Smooth muscle cell (in vitro differentiated cells): Measurements from ENCODE around the gene PPM1L. TPM values are rescaled to one million over a fixed set of nuclear protein-coding genes. Genes with fewer than 3 reads are reported as not detected.
"Not testable (repeated sequence)": the region's sequence is repeated elsewhere in the genome, so short reads cannot be mapped to it uniquely, and the experiment has no call there.

Source experiments
- DNase-seq: peaks from one replicate; lab custom pipeline; 2025; ENCODE audit not compliant: unreplicated experiment; lab: John Stamatoyannopoulos, UW
- H2AFZ ChIP-seq: fragments of 200-600 bp; sonication (generic); 2 replicates; pipeline ENCODE4 v1.6.0; 2016; ENCODE audit warnings: antibody characterized with exemption, low read depth, mild to moderate bottlenecking
- H3F3A ChIP-seq: fragments of 200-600 bp; sonication (generic); 2 replicates; pipeline ENCODE4 v1.6.0; 2017; ENCODE audit warnings: antibody characterized with exemption, low read depth
- H3K27ac ChIP-seq: fragments of 200-600 bp; sonication (generic); 2 replicates; pipeline ENCODE4 v1.5.1; 2016; ENCODE audit warnings: low read depth, mild to moderate bottlenecking
- H3K27me3 ChIP-seq: fragments of 200-600 bp; sonication (generic); 2 replicates; pipeline ENCODE4 v1.6.1; 2016; ENCODE audit warnings: low read depth, mild to moderate bottlenecking
- H3K36me3 ChIP-seq: fragments of 200-600 bp; sonication (generic); 2 replicates; pipeline ENCODE4 v1.5.1; 2016; ENCODE audit warnings: low read depth
- H3K4me1 ChIP-seq: fragments of 200-600 bp; sonication (generic); 2 replicates; pipeline ENCODE4 v1.5.1; 2016; ENCODE audit warnings: low read depth
- H3K4me2 ChIP-seq: fragments of 200-600 bp; sonication (generic); 2 replicates; pipeline ENCODE4 v1.6.0; 2016; ENCODE audit warnings: mild to moderate bottlenecking
- H3K4me3 ChIP-seq: fragments of 200-600 bp; sonication (generic); 2 replicates; pipeline ENCODE4 v1.5.1; 2016; ENCODE audit warnings: mild to moderate bottlenecking
- H3K79me2 ChIP-seq: fragments of 200-600 bp; sonication (generic); 2 replicates; pipeline ENCODE4 v1.6.0; 2016; ENCODE audit warnings: low read depth, mild to moderate bottlenecking
- H3K9ac ChIP-seq: fragments of 200-600 bp; sonication (generic); 2 replicates; pipeline ENCODE4 v1.6.0; 2016; ENCODE audit warnings: low read depth
- H3K9me3 ChIP-seq: fragments of 200-600 bp; sonication (generic); replicated peaks from 2 replicates; pipeline ENCODE4 v1.5.1; 2016; ENCODE audit warnings: low read depth
- H4K20me1 ChIP-seq: fragments of 200-600 bp; sonication (generic); 2 replicates; pipeline ENCODE4 v1.6.0; 2016; ENCODE audit warnings: low read depth
- WGBS: methylation state at CpG from one replicate; pipeline ENCODE4 v1.1.7; 2016; ENCODE audit warnings: low lambda C conversion rate; 5-methylcytosine and 5-hydroxymethylcytosine counted together
- polyA plus RNA-seq: library from polyadenylated mRNA; unstranded; fragments of >200 nt; fragmentation: Nextera tagmentation; extraction: Ambion mirVana; gene quantifications from 2 replicates; pipeline ENCODE4 v1.2.1, GENCODE V29; 2016
- total RNA-seq: library from RNA; depleted of rRNA; stranded (reverse); fragments of >200 nt; gene quantifications from 2 replicates; pipeline ENCODE4 v1.2.3, GENCODE V29; 2014
- TF ChIP-seq, protein P1 (sequence below): fragments of 200-600 bp; sonication (generic); IDR thresholded peaks from 2 replicates; pipeline ENCODE4 v1.5.1; 2017; ENCODE audit warnings: borderline replicate concordance, mild to moderate bottlenecking, antibody characterized with exemption; ENCODE audit not compliant: insufficient read depth, poor library complexity, severe bottlenecking

Gene PPM1L
- total and polyA plus RNA-seq, 2 experiments from 2014 or later, result 0.14 to 1.9 TPM

DNA sequence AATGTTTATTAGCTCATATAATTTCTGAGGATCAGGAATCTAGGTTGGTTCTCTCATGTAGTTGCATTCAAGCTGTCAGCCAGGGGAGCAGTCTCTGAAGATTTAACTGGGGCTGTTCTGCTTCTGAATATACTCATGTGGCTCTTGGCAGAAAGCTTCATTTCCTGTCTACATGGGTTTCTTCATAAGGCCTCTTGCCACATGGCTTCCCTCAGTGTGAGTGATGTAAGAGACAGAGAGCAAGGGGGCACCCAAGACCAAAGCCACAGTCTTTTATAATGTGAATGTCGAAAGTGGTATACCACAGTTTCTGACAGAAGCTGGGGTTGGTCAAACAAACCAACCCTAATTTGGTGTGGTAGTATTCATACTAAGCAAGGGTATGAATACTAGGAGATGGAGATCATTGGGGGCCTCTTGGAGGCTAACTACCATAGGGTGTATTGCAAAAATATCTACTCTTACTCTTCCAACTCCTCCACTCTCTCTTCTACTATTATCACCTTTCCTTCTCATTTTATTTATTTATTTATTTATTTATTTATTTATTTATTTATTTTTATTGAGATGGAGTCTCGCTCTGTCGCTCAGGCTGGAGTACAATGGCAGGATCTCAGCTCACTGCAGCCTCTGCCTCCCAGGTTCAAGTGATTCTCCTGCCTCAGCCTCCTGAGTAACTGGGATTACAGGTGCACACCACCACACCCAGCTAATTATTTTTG lies 225.3 kb downstream of the PPM1L start:
- H3K4me3 ChIP-seq, result no peak overlapping the region
- H3K27me3 ChIP-seq, result no peaks in the 10 kb centered on the region
- WGBS, result 86% methylated on average over 3 of the region's 3 CpGs
- no peaks in the 10 kb centered on the region for H3K79me2 ChIP-seq
- TF ChIP-seq, protein P1, sequence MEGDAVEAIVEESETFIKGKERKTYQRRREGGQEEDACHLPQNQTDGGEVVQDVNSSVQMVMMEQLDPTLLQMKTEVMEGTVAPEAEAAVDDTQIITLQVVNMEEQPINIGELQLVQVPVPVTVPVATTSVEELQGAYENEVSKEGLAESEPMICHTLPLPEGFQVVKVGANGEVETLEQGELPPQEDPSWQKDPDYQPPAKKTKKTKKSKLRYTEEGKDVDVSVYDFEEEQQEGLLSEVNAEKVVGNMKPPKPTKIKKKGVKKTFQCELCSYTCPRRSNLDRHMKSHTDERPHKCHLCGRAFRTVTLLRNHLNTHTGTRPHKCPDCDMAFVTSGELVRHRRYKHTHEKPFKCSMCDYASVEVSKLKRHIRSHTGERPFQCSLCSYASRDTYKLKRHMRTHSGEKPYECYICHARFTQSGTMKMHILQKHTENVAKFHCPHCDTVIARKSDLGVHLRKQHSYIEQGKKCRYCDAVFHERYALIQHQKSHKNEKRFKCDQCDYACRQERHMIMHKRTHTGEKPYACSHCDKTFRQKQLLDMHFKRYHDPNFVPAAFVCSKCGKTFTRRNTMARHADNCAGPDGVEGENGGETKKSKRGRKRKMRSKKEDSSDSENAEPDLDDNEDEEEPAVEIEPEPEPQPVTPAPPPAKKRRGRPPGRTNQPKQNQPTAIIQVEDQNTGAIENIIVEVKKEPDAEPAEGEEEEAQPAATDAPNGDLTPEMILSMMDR, result no peak
- no peak for DNase-seq
- H4K20me1 ChIP-seq, result no peaks in the 10 kb centered on the region
- no peaks in the 10 kb centered on the region for H3K4me1 ChIP-seq
- no peaks in the 10 kb centered on the region for H3K9me3 ChIP-seq
- H3F3A ChIP-seq, result no peaks in the 10 kb centered on the region
- H2AFZ ChIP-seq, result no peak overlapping the region
- H3K4me2 ChIP-seq, result no peak overlapping the region
- H3K27ac ChIP-seq, result no peak overlapping the region
- no peaks in the 10 kb centered on the region for H3K36me3 ChIP-seq
- no peak overlapping the region for H3K9ac ChIP-seq

DNA sequence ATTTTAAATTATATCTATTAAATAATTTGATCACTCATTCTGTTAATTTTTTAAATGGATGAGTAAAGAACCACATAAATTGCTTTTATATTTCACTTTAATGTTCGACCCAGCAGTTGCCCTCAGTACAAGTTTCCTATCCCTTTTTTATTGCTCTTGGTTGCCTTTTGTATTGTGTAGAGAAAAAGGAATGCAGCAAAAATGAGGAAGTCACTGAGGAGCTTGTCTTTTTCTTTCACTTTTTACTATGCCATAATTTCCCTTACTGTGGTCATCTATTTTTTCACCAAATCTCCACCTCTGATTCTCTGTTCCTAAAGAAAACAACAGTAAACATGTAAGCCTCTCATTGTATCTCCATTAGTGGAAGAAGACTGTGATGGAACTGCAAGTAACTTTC lies 226.5 kb downstream of the PPM1L start:
- TF ChIP-seq, protein P1, result no peak
- no peaks in the 10 kb centered on the region for H3K27me3 ChIP-seq
- H3F3A ChIP-seq, result no peaks in the 10 kb centered on the region
- 72% methylated on average over 1 of the region's 1 CpG for WGBS
- H3K9ac ChIP-seq, result no peak overlapping the region
- no peak for DNase-seq
- peak overlapping the region; percentile 15 for H3K27ac ChIP-seq
- H3K4me2 ChIP-seq, result no peak overlapping the region
- no peaks in the 10 kb centered on the region for H4K20me1 ChIP-seq
- H3K79me2 ChIP-seq, result no peaks in the 10 kb centered on the region
- no peak overlapping the region for H3K4me3 ChIP-seq
- no peaks in the 10 kb centered on the region for H3K9me3 ChIP-seq
- no peaks in the 10 kb centered on the region for H3K36me3 ChIP-seq
- no peak overlapping the region for H2AFZ ChIP-seq
- H3K4me1 ChIP-seq, result no peaks in the 10 kb centered on the region

DNA sequence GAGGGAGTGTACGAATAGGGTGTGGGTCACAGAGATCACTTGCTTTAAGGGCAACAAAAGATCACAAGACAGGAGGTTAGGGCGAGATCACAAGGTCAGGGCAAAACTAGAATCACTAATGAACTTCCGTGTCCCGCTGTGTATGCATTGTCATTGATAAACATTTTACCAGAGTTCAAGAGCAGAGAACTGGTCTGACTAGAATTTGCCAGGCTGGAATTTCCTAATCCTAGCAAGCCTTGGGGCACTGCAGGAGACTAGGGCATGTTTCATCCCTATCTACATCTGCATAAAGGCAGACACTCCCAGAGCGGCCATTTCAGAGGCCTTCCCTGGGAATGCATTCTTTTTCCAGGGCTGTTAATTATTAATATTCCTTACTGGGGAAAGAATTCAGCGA lies 227.9 kb downstream of the PPM1L start:
- not testable (repeated sequence) for DNase-seq, H3K27ac ChIP-seq, H3K9me3 ChIP-seq, H3K27me3 ChIP-seq, H3K9ac ChIP-seq, H3F3A ChIP-seq, H4K20me1 ChIP-seq, H3K4me2 ChIP-seq, H3K79me2 ChIP-seq, H3K4me3 ChIP-seq, H2AFZ ChIP-seq, H3K4me1 ChIP-seq, H3K36me3 ChIP-seq
- WGBS, result 87% methylated on average over 6 of the region's 6 CpGs

DNA sequence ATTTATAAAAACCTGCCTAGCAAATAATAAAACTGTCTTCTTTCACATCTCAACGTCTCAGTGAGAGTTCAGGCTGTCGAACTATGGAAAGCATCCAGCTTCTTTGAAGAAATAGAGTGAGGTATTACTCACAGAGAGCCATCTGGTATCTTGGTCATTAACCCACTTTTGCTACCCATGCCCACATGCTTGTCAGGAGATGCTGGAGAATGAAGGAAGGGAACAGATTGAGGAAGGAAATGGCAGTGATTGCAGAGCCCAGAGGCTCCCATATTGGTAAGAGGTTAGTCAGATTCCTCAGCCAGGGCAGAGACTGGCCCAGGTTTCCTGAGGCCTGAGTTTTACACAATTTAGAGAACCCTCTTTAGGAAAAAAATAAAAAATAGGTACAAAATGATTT lies 230.0 kb downstream of the PPM1L start:
- DNase-seq, result no peak
- Histone ChIP-seq H3K4me1 (no peaks in the 10 kb centered on the region), H3K9me3 (no peaks in the 10 kb centered on the region), H3K4me3 (no peak overlapping the region), H3K27ac (no peak overlapping the region), H3F3A (no peaks in the 10 kb centered on the region), H3K79me2 (no peaks in the 10 kb centered on the region), H3K9ac (no peak overlapping the region), H2AFZ (no peak overlapping the region), H3K36me3 (no peaks in the 10 kb centered on the region), H4K20me1 (no peaks in the 10 kb centered on the region), H3K4me2 (no peak overlapping the region), H3K27me3 (no peaks in the 10 kb centered on the region)
- 63% methylated on average over 2 of the region's 2 CpGs for WGBS
- TF ChIP-seq, protein P1, result no peak
